NK-92 treated with Interleukin-12 subunit alpha and Interleukin-12 subunit beta, amount 100 ng/mL, for 24 hours (cell line): ENCODE measurements around the gene ZBED4.

Source experiments
- DNase-seq: peaks from one replicate; lab custom pipeline; 2025; lab: John Stamatoyannopoulos, UW

ZBED4 gene

GRCh38 chr22:49878206-49878605 is 24.6 kb downstream of the ZBED4 start:
- no peak for DNase-seq

GRCh38 chr22:49879871-49880270 is 26.2 kb downstream of the ZBED4 start:
- DNase-seq = no peak

- DNase-seq = no peak
Measured at GRCh38 chr22:49880281-49880680, 26.6 kb downstream of the ZBED4 start.

- no peak for DNase-seq
Measured at GRCh38 chr22:49881856-49882255, 28.2 kb downstream of the ZBED4 start.

- no peak for DNase-seq
Measured at GRCh38 chr22:49882519-49883293, 29.1 kb downstream of the ZBED4 start.

GRCh38 chr22:49883294-49883640 is 29.6 kb downstream of the ZBED4 start:
- no peak for DNase-seq

GRCh38 chr22:49884075-49884474 is 30.4 kb downstream of the ZBED4 start:
- no peak for DNase-seq

- DNase-seq = no peak
Measured at GRCh38 chr22:49884503-49885260, 31.0 kb downstream of the ZBED4 start.

GRCh38 chr22:49885281-49885680 is 31.6 kb downstream of the ZBED4 start:
- DNase-seq = no peak

- no peak for DNase-seq
Measured at GRCh38 chr22:49885881-49886280, 32.2 kb downstream of the ZBED4 start.

GRCh38 chr22:49886346-49887063 is 32.9 kb downstream of the ZBED4 start:
- no peak for DNase-seq

- DNase-seq = no peak
Measured at GRCh38 chr22:49887064-49887451, 33.4 kb downstream of the ZBED4 start.

- no peak for DNase-seq
Measured at GRCh38 chr22:49887702-49888101, 34.1 kb downstream of the ZBED4 start.

GRCh38 chr22:49889071-49889470 is 35.4 kb downstream of the ZBED4 start:
- no peak for DNase-seq

- no peak for DNase-seq
Measured at GRCh38 chr22:49892226-49892899, 38.7 kb downstream of the ZBED4 start.

GRCh38 chr22:49893025-49893424 is 39.4 kb downstream of the ZBED4 start:
- no peak for DNase-seq

- DNase-seq = no peak
Measured at GRCh38 chr22:49894322-49895054, 40.8 kb downstream of the ZBED4 start.

GRCh38 chr22:49896201-49896600 is 42.6 kb downstream of the ZBED4 start:
- no peak for DNase-seq

GRCh38 chr22:49897015-49897684 is 43.5 kb downstream of the ZBED4 start:
- no peak for DNase-seq

- no peak for DNase-seq
Measured at GRCh38 chr22:49899530-49899929, 45.9 kb downstream of the ZBED4 start.
